ENCODE results near the gene MANEAL. TPM values are rescaled to one million over a fixed set of nuclear protein-coding genes. Genes with fewer than 3 reads are reported as not detected.

Gene MANEAL
- total RNA-seq, 1 donor from 2014 or later = 1.4 TPM

GRCh38 chr1:37817481-37817880 lies 23.8 kb downstream of the MANEAL start:
- H3K27ac Mint-ChIP-seq (ENCODE audit: unreplicated experiment) = no peak overlapping the region

GRCh38 chr1:37821481-37821880 lies 27.8 kb downstream of the MANEAL start:
- peaks cover 4% of the 10 kb centered on the region for H3K4me1 ChIP-seq (ENCODE audit: insufficient read depth, low read length)
- H3K9me3 ChIP-seq (ENCODE audit: insufficient read depth, low read depth, low read length) = no peaks in the 10 kb centered on the region
- H3K79me2 ChIP-seq (ENCODE audit: insufficient read depth, low read length) = no peaks in the 10 kb centered on the region
- no peak for TF ChIP-seq EZH2 (IDR thresholded peaks at IDR 0.05; ENCODE audit: insufficient read depth, low read length)
- TF ChIP-seq CTCF (IDR thresholded peaks at IDR 0.05; ENCODE audit: insufficient read depth, low read depth, low read length) = no peak
- Mint-ChIP-seq H3K27ac (ENCODE audit: unreplicated experiment) (no peak overlapping the region), H3K36me3 (ENCODE audit: low read depth, unreplicated experiment) (peaks cover 24% of the 10 kb centered on the region), H3K4me3 (ENCODE audit: unreplicated experiment) (no peak overlapping the region), H3K9me3 (ENCODE audit: unreplicated experiment) (no peaks in the 10 kb centered on the region), H3K27me3 (ENCODE audit: low read depth, unreplicated experiment) (no peaks in the 10 kb centered on the region), H3K4me1 (ENCODE audit: low read depth, unreplicated experiment) (peaks cover 4% of the 10 kb centered on the region)
- H3K4me3 ChIP-seq (ENCODE audit: insufficient read depth, low read depth, low read length) = no peak overlapping the region
- H3K27ac ChIP-seq (ENCODE audit: low read depth, low read length) = no peak overlapping the region
- DNase-seq (ENCODE audit: low read depth) (no peak), FAIRE-seq (no peak)
- no peak overlapping the region for H2AFZ ChIP-seq (ENCODE audit: low read depth, low read length)
- no peak overlapping the region for H3K4me2 ChIP-seq (ENCODE audit: low read length)
- peaks cover 27% of the 10 kb centered on the region for H3K36me3 ChIP-seq (ENCODE audit: insufficient read depth, low read length)
- peaks cover 18% of the 10 kb centered on the region for H4K20me1 ChIP-seq (ENCODE audit: insufficient read depth, low read length)
- H3K27me3 ChIP-seq (ENCODE audit: insufficient read depth, low read length) = no peaks in the 10 kb centered on the region
- H3K9ac ChIP-seq (ENCODE audit: low read length) = no peak overlapping the region

More at GRCh38 chr1:37817481-37817880, 23.8 kb downstream of the MANEAL start:
- DNase-seq (ENCODE audit: low read depth) = no peak
- peaks cover 22% of the 10 kb centered on the region for H3K36me3 ChIP-seq (ENCODE audit: insufficient read depth, low read length)
- Mint-ChIP-seq H3K9me3 (ENCODE audit: unreplicated experiment) (no peaks in the 10 kb centered on the region), H3K36me3 (ENCODE audit: low read depth, unreplicated experiment) (peaks cover 33% of the 10 kb centered on the region), H3K4me3 (ENCODE audit: unreplicated experiment) (no peak overlapping the region), H3K27me3 (ENCODE audit: low read depth, unreplicated experiment) (no peaks in the 10 kb centered on the region), H3K4me1 (ENCODE audit: low read depth, unreplicated experiment) (peaks cover 2% of the 10 kb centered on the region)
- H3K9me3 ChIP-seq (ENCODE audit: insufficient read depth, low read depth, low read length) = no peaks in the 10 kb centered on the region
- no peaks in the 10 kb centered on the region for H3K27me3 ChIP-seq (ENCODE audit: insufficient read depth, low read length)
- no peaks in the 10 kb centered on the region for H3K4me1 ChIP-seq (ENCODE audit: insufficient read depth, low read length)
- no peak overlapping the region for H3K4me2 ChIP-seq (ENCODE audit: low read length)
- H3K79me2 ChIP-seq (ENCODE audit: insufficient read depth, low read length) = peaks cover 9% of the 10 kb centered on the region
- H3K4me3 ChIP-seq (ENCODE audit: insufficient read depth, low read depth, low read length) = no peak overlapping the region
- no peak overlapping the region for H3K27ac ChIP-seq (ENCODE audit: low read depth, low read length)
- TF ChIP-seq CTCF (IDR thresholded peaks at IDR 0.05; ENCODE audit: insufficient read depth, low read depth, low read length) (no peak), EZH2 (IDR thresholded peaks at IDR 0.05; ENCODE audit: insufficient read depth, low read length) (no peak)
- peaks cover 31% of the 10 kb centered on the region for H4K20me1 ChIP-seq (ENCODE audit: insufficient read depth, low read length)
- FAIRE-seq = no peak
- H3K9ac ChIP-seq (ENCODE audit: low read length) = no peak overlapping the region
- H2AFZ ChIP-seq (ENCODE audit: low read depth, low read length) = no peak overlapping the region

- DNase-seq (ENCODE audit: low read depth) = peak; percentile 31
- H3K4me2 ChIP-seq (ENCODE audit: low read length) = no peak overlapping the region
- Mint-ChIP-seq H3K27me3 (ENCODE audit: low read depth, unreplicated experiment) (no peaks in the 10 kb centered on the region), H3K4me1 (ENCODE audit: low read depth, unreplicated experiment) (peaks cover 2% of the 10 kb centered on the region), H3K27ac (ENCODE audit: unreplicated experiment) (peak overlapping the region; percentile 18), H3K36me3 (ENCODE audit: low read depth, unreplicated experiment) (peaks cover 18% of the 10 kb centered on the region), H3K4me3 (ENCODE audit: unreplicated experiment) (no peak overlapping the region), H3K9me3 (ENCODE audit: unreplicated experiment) (no peaks in the 10 kb centered on the region)
- no peaks in the 10 kb centered on the region for H3K9me3 ChIP-seq (ENCODE audit: insufficient read depth, low read depth, low read length)
- H3K9ac ChIP-seq (ENCODE audit: low read length) = no peak overlapping the region
- no peak overlapping the region for H3K4me3 ChIP-seq (ENCODE audit: insufficient read depth, low read depth, low read length)
- H2AFZ ChIP-seq (ENCODE audit: low read depth, low read length) = no peak overlapping the region
- H3K4me1 ChIP-seq (ENCODE audit: insufficient read depth, low read length) = peaks cover 4% of the 10 kb centered on the region
- H3K36me3 ChIP-seq (ENCODE audit: insufficient read depth, low read length) = peaks cover 20% of the 10 kb centered on the region
- H4K20me1 ChIP-seq (ENCODE audit: insufficient read depth, low read length) = peaks cover 10% of the 10 kb centered on the region
- no peaks in the 10 kb centered on the region for H3K27me3 ChIP-seq (ENCODE audit: insufficient read depth, low read length)
- no peaks in the 10 kb centered on the region for H3K79me2 ChIP-seq (ENCODE audit: insufficient read depth, low read length)
- TF ChIP-seq EZH2 (IDR thresholded peaks at IDR 0.05; ENCODE audit: insufficient read depth, low read length) (no peak), CTCF (IDR thresholded peaks at IDR 0.05; ENCODE audit: insufficient read depth, low read depth, low read length) (no peak)
- peak overlapping the region; percentile 0 for H3K27ac ChIP-seq (ENCODE audit: low read depth, low read length)
- no peak for FAIRE-seq
Measured at GRCh38 chr1:37822906-37823815, 29.5 kb downstream of the MANEAL start.

All from astrocyte (in vitro differentiated cells and primary cell).